HEK293 (cell line): ENCODE measurements around the gene ITGB4.

ENCODE experiments used
- CTCF ChIA-PET: fragments of 350-600 bp; formaldehyde crosslinking; extraction: SDS; loops from one replicate; lab custom pipeline; 2021; ENCODE audit warnings: antibody characterized with exemption; lab: Yijun Ruan, JAX
- POLR2A ChIA-PET: fragments of 300-600 bp; formaldehyde crosslinking; extraction: SDS; loops from one replicate; lab custom pipeline; 2020; ENCODE audit warnings: antibody characterized with exemption, inconsistent platforms; lab: Yijun Ruan, JAX
- H3K27ac ChIP-seq: fragments of 200-500 bp; sonication (Bioruptor generic); 2 replicates; pipeline ENCODE4 v1.5.1; 2014; ENCODE audit warnings: low read depth, low read length, control low read depth, inconsistent platforms; ENCODE audit errors: extremely low read depth
- H3K36me3 ChIP-seq, 2 experiments: fragments of 200-500 bp in 1 of 2; sonication (Bioruptor generic) in 1 of 2; 1 replicate in 1 of 2; 2 replicates in 1 of 2; pipeline ENCODE4 v1.5.1; 2014 to 2017; ENCODE audit warnings: inconsistent platforms in 2 of 2, low read length in 2 of 2; ENCODE audit not compliant: control insufficient read depth in 2 of 2, insufficient read depth in 1 of 2
- H3K4me1 ChIP-seq: fragments of 200-500 bp; sonication (Bioruptor generic); 2 replicates; pipeline ENCODE4 v1.5.1; 2014; ENCODE audit warnings: mild to moderate bottlenecking, low read length, inconsistent platforms; ENCODE audit not compliant: control insufficient read depth, insufficient read depth
- H3K4me3 ChIP-seq: 2 replicates; pipeline ENCODE4 v1.5.1; 2011; ENCODE audit warnings: low read depth, mild to moderate bottlenecking, control low read depth, low read length, moderate library complexity
- H3K9me3 ChIP-seq: fragments of 200-500 bp; sonication (Bioruptor generic); 2 replicates; pipeline ENCODE4 v1.5.1; 2014; ENCODE audit warnings: low read depth, low read length, inconsistent platforms; ENCODE audit not compliant: control insufficient read depth, insufficient read depth
- BCL11B ChIP-seq: fragments of 450-650 bp; formaldehyde crosslinking; IDR thresholded peaks from 2 replicates; pipeline ENCODE4 v1.5.1; 2016; ENCODE audit warnings: low read depth, missing biosample characterization, missing genetic modification characterization
- CTCF ChIP-seq: fragments of 450-650 bp; formaldehyde crosslinking; IDR thresholded peaks from 2 replicates; pipeline ENCODE4 v1.5.1; 2016; ENCODE audit warnings: missing biosample characterization, missing genetic modification characterization
- EGR2 ChIP-seq: fragments of 450-650 bp; formaldehyde crosslinking; IDR thresholded peaks from 2 replicates; pipeline ENCODE4 v1.5.1; 2016; ENCODE audit warnings: low read depth, missing biosample characterization, missing genetic modification characterization
- GLIS2 ChIP-seq: fragments of 450-650 bp; formaldehyde crosslinking; IDR thresholded peaks from 2 replicates; pipeline ENCODE4 v1.5.1; 2016; ENCODE audit warnings: missing biosample characterization, missing genetic modification characterization
- IKZF3 ChIP-seq: fragments of 450-650 bp; IDR thresholded peaks from 2 replicates; pipeline ENCODE4 v1.5.0; 2018; ENCODE audit warnings: missing biosample characterization, mild to moderate bottlenecking, missing genetic modification characterization, moderate library complexity
- KLF17 ChIP-seq: fragments of 450-650 bp; formaldehyde crosslinking; IDR thresholded peaks from 2 replicates; pipeline ENCODE4 v1.5.1; 2016; ENCODE audit warnings: missing biosample characterization, missing genetic modification characterization
- SP7 ChIP-seq: fragments of 450-650 bp; formaldehyde crosslinking; IDR thresholded peaks from 2 replicates; pipeline ENCODE4 v1.5.1; 2016; ENCODE audit warnings: missing biosample characterization, missing genetic modification characterization
- YY1 ChIP-seq: fragments of 450-650 bp; formaldehyde crosslinking; IDR thresholded peaks from 2 replicates; pipeline ENCODE4 v1.5.1; 2018; ENCODE audit warnings: missing biosample characterization, missing genetic modification characterization
- ZBTB8A ChIP-seq: fragments of 450-650 bp; formaldehyde crosslinking; IDR thresholded peaks from 2 replicates; pipeline ENCODE4 v1.5.1; 2016; ENCODE audit warnings: missing biosample characterization, missing genetic modification characterization
- ZNF121 ChIP-seq: fragments of 450-650 bp; formaldehyde crosslinking; IDR thresholded peaks from 2 replicates; pipeline ENCODE4 v1.5.1; 2016; ENCODE audit warnings: missing biosample characterization, missing genetic modification characterization
- ZNF274 ChIP-seq, 2 experiments: fragments of 200-500 bp in 1 of 2; fragments of 450-650 bp in 1 of 2; sonication (Bioruptor generic) in 1 of 2; formaldehyde crosslinking in 1 of 2; IDR thresholded peaks; 2 replicates each; pipeline versions ENCODE4 v1.5.1 to v1.6.1; 2014 to 2016; ENCODE audit warnings: borderline replicate concordance in 1 of 2, inconsistent platforms in 1 of 2, low read length in 1 of 2, missing biosample characterization in 1 of 2, missing genetic modification characterization in 1 of 2
- ZNF362 ChIP-seq: fragments of 450-650 bp; formaldehyde crosslinking; IDR thresholded peaks from 2 replicates; pipeline ENCODE4 v1.5.1; 2016; ENCODE audit warnings: missing biosample characterization, missing genetic modification characterization
- ZNF366 ChIP-seq: fragments of 450-650 bp; formaldehyde crosslinking; conservative IDR thresholded peaks from 2 replicates; pipeline ENCODE4 v1.5.1; 2016; ENCODE audit warnings: missing biosample characterization, missing genetic modification characterization
- ZNF394 ChIP-seq: fragments of 450-650 bp; formaldehyde crosslinking; IDR thresholded peaks from 2 replicates; pipeline ENCODE4 v1.5.1; 2016; ENCODE audit warnings: missing biosample characterization, missing genetic modification characterization, mild to moderate bottlenecking, moderate library complexity, borderline replicate concordance
- ZNF426 ChIP-seq: fragments of 450-650 bp; formaldehyde crosslinking; IDR thresholded peaks from 2 replicates; pipeline ENCODE4 v1.5.1; 2017; ENCODE audit warnings: missing biosample characterization, missing genetic modification characterization, mild to moderate bottlenecking, inconsistent platforms, moderate library complexity
- ZNF48 ChIP-seq: fragments of 450-650 bp; formaldehyde crosslinking; IDR thresholded peaks from 2 replicates; pipeline ENCODE4 v1.5.1; 2016; ENCODE audit warnings: missing biosample characterization, missing genetic modification characterization
- ZNF596 ChIP-seq: fragments of 450-650 bp; IDR thresholded peaks from 2 replicates; pipeline ENCODE4 v1.5.0; 2018; ENCODE audit warnings: missing biosample characterization, mild to moderate bottlenecking, missing genetic modification characterization, moderate library complexity
- ZNF692 ChIP-seq: fragments of 450-650 bp; formaldehyde crosslinking; IDR thresholded peaks from 2 replicates; pipeline ENCODE4 v1.5.1; 2016; ENCODE audit warnings: missing biosample characterization, missing genetic modification characterization
- ZNF747 ChIP-seq: fragments of 450-650 bp; formaldehyde crosslinking; IDR thresholded peaks from 2 replicates; pipeline ENCODE4 v1.5.1; 2016; ENCODE audit warnings: missing biosample characterization, missing genetic modification characterization
- ZSCAN16 ChIP-seq: fragments of 450-650 bp; formaldehyde crosslinking; IDR thresholded peaks from 2 replicates; pipeline ENCODE4 v1.5.1; 2016; ENCODE audit warnings: missing biosample characterization, missing genetic modification characterization

The ITGB4 gene

GRCh38 chr17:75763269-75763607 is 42.0 kb downstream of the ITGB4 start (continued):
- TF ChIP-seq ZNF692 (tag by site-specific recombination) (no peak), ZNF274 (IDR thresholded peaks at IDR 0.05; ENCODE audit: low read length) (no peak), ZNF274 (tag by site-specific recombination; IDR thresholded peaks at IDR 0.05; ENCODE audit: borderline replicate concordance) (no peak), ZNF362 (no peak), GLIS2 (tag by site-specific recombination) (no peak), SP7 (tag by site-specific recombination) (no peak), KLF17 (no peak)

GRCh38 chr17:75763613-75764416 is 42.6 kb downstream of the ITGB4 start:
- no peaks in the 10 kb centered on the region for H3K9me3 ChIP-seq
- CTCF ChIA-PET, result interaction anchor here (0.5 to 11.0 kb wide), 10 partner anchors 13 to 695 kb away, joined by 3 to 170 read pairs (median 4); partner anchors contain the start of gene SMIM5
- H3K27ac ChIP-seq, result peak overlapping the region; percentile 70; the same call in 1 of the 2 replicates
- H3K4me3 ChIP-seq, result peak overlapping the region; percentile 63
- H3K4me1 ChIP-seq, result no peaks in the 10 kb centered on the region; the same call in 1 of the 2 replicates
- POLR2A ChIA-PET, result interaction anchor here (1.0 to 12.0 kb wide), 3 partner anchors 13 to 370 kb away, joined by 8 to 234 read pairs (median 14); partner anchors contain the start of gene UNK
- no peak for TF ChIP-seq ZNF747 (tag by site-specific recombination)
- TF ChIP-seq GLIS2 (tag by site-specific recombination), result peak; percentile 49; the same call in 1 of the 2 replicates
- no peak for TF ChIP-seq ZNF48
- TF ChIP-seq, all 188 proteins: peak for 1
- H3K36me3 ChIP-seq, result peaks cover 9 to 16% of the 10 kb centered on the region in 2 experiments; a peak in 2 of 3 replicates

- H3K9me3 ChIP-seq, result no peaks in the 10 kb centered on the region
- peaks cover 9 to 16% of the 10 kb centered on the region in 2 experiments; a peak in 2 of 3 replicates for H3K36me3 ChIP-seq
- ChIA-PET CTCF (interaction anchor here (0.5 to 11.0 kb wide), 9 partner anchors 12 to 695 kb away, joined by 3 to 170 read pairs (median 6); partner anchors contain the start of gene SMIM5), POLR2A (interaction anchor here (0.8 to 12.0 kb wide), 4 partner anchors 12 to 370 kb away, joined by 7 to 234 read pairs (median 11); partner anchors contain the start of genes UNK and WBP2)
- H3K27ac ChIP-seq, result peak overlapping the region; percentile 70; the same call in 1 of the 2 replicates
- H3K4me3 ChIP-seq, result peak overlapping the region; percentile 63
- TF ChIP-seq ZBTB8A (tag by site-specific recombination) (peak; percentile 32; the same call in 1 of the 2 replicates), BCL11B (0 out of 2 replicates have a peak, but pooled peaks have one; percentile 11), YY1 (no peak), ZNF426 (no peak)
- TF ChIP-seq, all 188 proteins: peak for 2
- peaks cover 1% of the 10 kb centered on the region; the same call in 1 of the 2 replicates for H3K4me1 ChIP-seq
Observed at GRCh38 chr17:75764417-75764710, 43.1 kb downstream of the ITGB4 start.

GRCh38 chr17:75764711-75765421 is 43.6 kb downstream of the ITGB4 start, which contains the start of gene GALK1:
Gene GALK1 (minus strand): TSS chr17:75765192. CDS start chr17:75765136, 56 bp downstream.
- ChIA-PET CTCF (interaction anchor here (0.6 to 11.0 kb wide), 15 partner anchors 9 to 895 kb away, joined by 3 to 170 read pairs (median 4); partner anchors contain the start of gene SMIM5), POLR2A (interaction anchor here (0.8 to 12.0 kb wide), 7 partner anchors 11 to 371 kb away, joined by 3 to 234 read pairs (median 7); partner anchors contain the start of genes UNK and WBP2)
- no peaks in the 10 kb centered on the region for H3K9me3 ChIP-seq
- H3K27ac ChIP-seq, result peak within 1 kb of the TSS; percentile 70
- peaks cover 9 to 12% of the 10 kb centered on the region in 2 experiments; a peak in 2 of 3 replicates for H3K36me3 ChIP-seq
- H3K4me3 ChIP-seq, result peak within 1 kb of the TSS; percentile 63
- peaks cover 3% of the 10 kb centered on the region; the same call in 1 of the 2 replicates for H3K4me1 ChIP-seq
- TF ChIP-seq ZNF394 (tag by site-specific recombination), result peak; percentile 47; the same call in 1 of the 2 replicates
- TF ChIP-seq EGR2 (tag by site-specific recombination), result peak; percentile 83; the same call in 1 of the 2 replicates
- TF ChIP-seq ZNF121, result no peak
- peak; percentile 50; the same call in 1 of the 2 replicates for TF ChIP-seq ZNF366 (tag by site-specific recombination)
- peak; percentile 63; the same call in 1 of the 2 replicates for TF ChIP-seq IKZF3 (tag by site-specific recombination)
- no peak for TF ChIP-seq ZSCAN16 (tag by site-specific recombination)
- TF ChIP-seq ZNF596 (tag by site-specific recombination), result no peak
- TF ChIP-seq CTCF (tag by site-specific recombination), result peak; percentile 93
